Measurements from ENCODE around the gene MYO5B. TPM values are rescaled to one million over a fixed set of nuclear protein-coding genes. Genes with fewer than 3 reads are reported as not detected.

The MYO5B gene
- polyA plus RNA-seq, 6 donors from 2014 or later: 0.44 TPM; not detected in 5

- Mint-ChIP-seq H3K36me3 (no peaks in the 10 kb centered on the region), H3K27me3 (peaks cover 31 to 56% (median 38%) of the 10 kb centered on the region in 3 donors), H3K4me3 (no peak overlapping the region), H3K4me1 (no peaks in the 10 kb centered on the region), H3K27ac (no peak overlapping the region), H3K9me3 (peaks cover 0 to 2% (median 0%) of the 10 kb centered on the region in 7 donors)
- DNase-seq (no peak), ATAC-seq (ENCODE audit: low read depth in 2 of 2) (no peak)
Observed at GRCh38 chr18:50181590-50181989, 13.4 kb downstream of the MYO5B start.

DNA sequence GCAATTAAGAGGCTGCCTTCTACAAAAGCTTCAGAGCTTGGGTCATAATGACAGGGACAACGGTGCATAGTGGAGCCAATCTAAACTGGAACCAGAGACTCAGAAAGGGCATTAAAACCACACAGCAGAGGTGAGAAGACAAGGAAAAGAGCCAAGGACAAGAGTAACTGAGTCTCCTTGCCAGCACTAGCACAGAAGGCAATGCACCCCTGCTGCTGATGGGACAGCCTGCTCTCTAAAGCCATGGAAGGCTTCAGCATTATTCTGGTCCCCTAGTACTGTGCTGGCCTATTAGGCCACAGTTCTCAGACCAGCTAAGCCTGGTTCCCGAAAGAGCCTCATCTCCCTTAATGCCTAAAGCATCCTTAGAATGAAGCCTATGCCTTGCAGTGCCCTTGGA lies 15.5 kb downstream of the MYO5B start:
- Mint-ChIP-seq H3K27me3 (peaks cover 40 to 60% (median 42%) of the 10 kb centered on the region in 3 donors), H3K9me3 (peaks cover 0 to 2% (median 0%) of the 10 kb centered on the region in 7 donors), H3K4me1 (no peaks in the 10 kb centered on the region), H3K27ac (peak overlapping the region in 1 of 6 donors; percentile 12), H3K4me3 (no peak overlapping the region), H3K36me3 (no peaks in the 10 kb centered on the region)
- DNase-seq: no peak
- ATAC-seq (ENCODE audit: low read depth in 2 of 2): no peak

GRCh38 chr18:50177294-50177992 lies 17.5 kb downstream of the MYO5B start:
- Mint-ChIP-seq H3K36me3 (no peaks in the 10 kb centered on the region), H3K27ac (no peak overlapping the region), H3K4me1 (no peaks in the 10 kb centered on the region), H3K27me3 (peaks cover 35 to 57% (median 45%) of the 10 kb centered on the region in 3 donors), H3K4me3 (no peak overlapping the region), H3K9me3 (peaks cover 0 to 8% (median 3%) of the 10 kb centered on the region in 7 donors)
- DNase-seq: no peak
- no peak for ATAC-seq (ENCODE audit: low read depth in 2 of 2)

DNA sequence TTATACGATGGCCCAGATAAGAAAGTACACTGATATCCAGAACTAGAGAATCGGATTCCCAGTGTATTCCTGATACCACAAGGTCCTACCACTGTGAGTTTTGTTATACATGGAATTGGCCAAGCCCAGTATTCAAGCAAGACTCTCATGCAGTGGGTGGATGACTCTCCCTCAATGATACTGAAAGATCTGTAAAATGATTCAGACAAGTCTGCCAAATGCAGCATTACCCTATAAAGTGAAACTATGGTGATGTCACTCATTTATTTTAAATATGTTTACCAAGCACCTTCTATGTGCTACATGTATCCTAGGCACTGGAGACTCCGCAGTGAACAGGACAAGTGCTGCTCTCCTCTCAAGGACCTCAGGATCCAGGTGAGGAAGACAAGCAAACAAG lies 22.6 kb downstream of the MYO5B start:
- ATAC-seq (ENCODE audit: low read depth in 2 of 2) (no peak), DNase-seq (no peak)
- Mint-ChIP-seq H3K4me3 (no peak overlapping the region), H3K36me3 (no peaks in the 10 kb centered on the region), H3K27ac (no peak overlapping the region), H3K4me1 (no peaks in the 10 kb centered on the region), H3K9me3 (peaks cover 0 to 9% (median 3%) of the 10 kb centered on the region in 7 donors), H3K27me3 (peaks cover 37 to 58% (median 47%) of the 10 kb centered on the region in 3 donors)

DNA sequence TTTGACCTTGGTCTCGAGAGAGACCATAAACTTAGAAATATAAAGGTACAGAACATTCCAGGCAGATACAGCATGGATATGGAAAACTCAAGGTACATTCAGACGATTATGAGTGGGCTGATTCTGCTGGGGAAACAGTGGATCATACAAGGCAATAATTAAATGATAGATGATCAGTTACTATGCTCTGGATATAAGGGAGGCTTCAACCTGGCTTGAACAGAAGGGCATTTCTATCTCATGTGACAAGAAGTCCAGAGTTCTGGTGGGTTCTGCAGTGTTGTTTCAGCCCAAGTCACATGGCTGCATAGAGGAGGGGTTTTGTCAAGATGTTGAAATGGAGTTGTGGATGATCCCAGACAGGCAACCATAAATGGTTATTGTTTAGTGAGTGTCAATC lies 23.5 kb downstream of the MYO5B start:
- no peak overlapping the region for H3K27ac Mint-ChIP-seq

GRCh38 chr18:50170004-50170403 lies 24.9 kb downstream of the MYO5B start:
- H3K36me3 Mint-ChIP-seq: no peaks in the 10 kb centered on the region
- H3K4me1 Mint-ChIP-seq: no peaks in the 10 kb centered on the region
- no peak for DNase-seq
- peaks cover 34 to 65% (median 54%) of the 10 kb centered on the region in 3 donors for H3K27me3 Mint-ChIP-seq
- H3K27ac Mint-ChIP-seq: no peak overlapping the region
- ATAC-seq (ENCODE audit: low read depth in 2 of 2): no peak
- H3K4me3 Mint-ChIP-seq: no peak overlapping the region
- H3K9me3 Mint-ChIP-seq: peaks cover 0 to 9% (median 3%) of the 10 kb centered on the region in 7 donors

More for the DNA sequence above, 23.5 kb downstream of the MYO5B start:
- Mint-ChIP-seq H3K4me3 (no peak overlapping the region), H3K9me3 (peaks cover 0 to 9% (median 3%) of the 10 kb centered on the region in 7 donors), H3K36me3 (no peaks in the 10 kb centered on the region), H3K4me1 (no peaks in the 10 kb centered on the region), H3K27me3 (peaks cover 41 to 60% (median 49%) of the 10 kb centered on the region in 3 donors)
- no peak for ATAC-seq (ENCODE audit: low read depth in 2 of 2)
- DNase-seq: no peak

DNA sequence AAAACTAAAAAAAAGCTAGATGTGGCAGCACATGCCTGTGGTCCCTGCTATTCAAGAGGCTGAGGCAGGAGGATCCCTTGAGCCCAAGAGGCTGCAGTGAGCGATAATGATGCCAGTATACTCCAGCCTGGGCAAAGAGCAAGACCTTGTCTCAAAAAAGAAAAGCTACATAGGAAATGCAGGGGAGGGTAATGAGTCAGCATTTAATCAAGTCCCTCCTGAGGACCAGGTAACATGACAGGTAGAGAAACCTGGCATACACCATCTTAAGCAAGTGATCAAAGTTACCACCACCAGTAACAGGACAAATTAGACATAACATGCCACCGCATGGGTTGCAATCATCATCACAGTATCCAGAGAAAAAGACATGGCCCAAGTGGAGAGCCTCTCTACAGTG lies 25.8 kb downstream of the MYO5B start:
- DNase-seq: no peak
- H3K27me3 Mint-ChIP-seq: peaks cover 41 to 70% (median 52%) of the 10 kb centered on the region in 3 donors
- H3K9me3 Mint-ChIP-seq: peaks cover 0 to 9% (median 3%) of the 10 kb centered on the region in 7 donors
- no peaks in the 10 kb centered on the region for H3K36me3 Mint-ChIP-seq
- H3K4me3 Mint-ChIP-seq: no peak overlapping the region
- no peak for ATAC-seq (ENCODE audit: low read depth in 2 of 2)
- no peak overlapping the region for H3K27ac Mint-ChIP-seq
- H3K4me1 Mint-ChIP-seq: no peaks in the 10 kb centered on the region

GRCh38 chr18:50167966-50168365 lies 27.0 kb downstream of the MYO5B start:
- Mint-ChIP-seq H3K27me3 (peaks cover 51 to 72% (median 52%) of the 10 kb centered on the region in 3 donors), H3K4me3 (no peak overlapping the region), H3K36me3 (no peaks in the 10 kb centered on the region), H3K4me1 (no peaks in the 10 kb centered on the region), H3K9me3 (peaks cover 0 to 5% (median 2%) of the 10 kb centered on the region in 7 donors), H3K27ac (no peak overlapping the region)
- ATAC-seq (ENCODE audit: low read depth in 2 of 2) (no peak), DNase-seq (no peak)

GRCh38 chr18:50166901-50167300 lies 28.0 kb downstream of the MYO5B start:
- H3K27ac Mint-ChIP-seq: no peak overlapping the region
- no peaks in the 10 kb centered on the region for H3K36me3 Mint-ChIP-seq
- no peak for ATAC-seq (ENCODE audit: low read depth in 2 of 2)
- no peak overlapping the region for H3K4me3 Mint-ChIP-seq
- H3K4me1 Mint-ChIP-seq: no peaks in the 10 kb centered on the region
- H3K27me3 Mint-ChIP-seq: peaks cover 49 to 70% (median 56%) of the 10 kb centered on the region in 3 donors
- no peak for DNase-seq
- H3K9me3 Mint-ChIP-seq: peaks cover 0 to 2% (median 0%) of the 10 kb centered on the region in 7 donors

DNA sequence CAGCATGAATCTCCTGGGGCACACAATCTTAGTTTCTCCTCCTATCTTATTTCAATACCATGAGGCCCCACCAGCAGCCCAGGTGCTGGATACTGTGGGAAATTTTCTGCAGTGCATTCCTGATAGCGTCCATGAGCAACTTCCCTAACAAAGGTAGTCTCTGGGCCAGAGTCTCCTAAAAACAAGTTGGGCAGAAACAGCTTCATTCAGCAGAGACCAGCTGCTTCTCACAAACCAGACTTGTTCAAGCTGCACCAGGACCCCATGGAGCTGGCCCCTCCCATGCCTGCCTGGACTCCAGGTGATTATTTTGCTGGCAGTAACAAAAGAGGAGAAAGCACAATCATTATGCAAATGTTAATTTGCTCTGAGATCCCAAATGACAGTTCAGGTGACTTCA lies 31.4 kb downstream of the MYO5B start:
- Mint-ChIP-seq H3K27ac (no peak overlapping the region), H3K4me3 (no peak overlapping the region), H3K9me3 (peaks cover 0 to 2% (median 0%) of the 10 kb centered on the region in 7 donors), H3K36me3 (no peaks in the 10 kb centered on the region), H3K4me1 (no peaks in the 10 kb centered on the region), H3K27me3 (peaks cover 52 to 67% (median 64%) of the 10 kb centered on the region in 3 donors)
- no peak for ATAC-seq (ENCODE audit: low read depth in 2 of 2)
- no peak for DNase-seq

- H3K27me3 Mint-ChIP-seq: peaks cover 52 to 60% (median 59%) of the 10 kb centered on the region in 3 donors
- H3K36me3 Mint-ChIP-seq: no peaks in the 10 kb centered on the region
Observed at GRCh38 chr18:50162486-50163304, 32.3 kb downstream of the MYO5B start.

GRCh38 chr18:50161597-50162205 lies 33.2 kb downstream of the MYO5B start:
- Mint-ChIP-seq H3K4me1 (no peaks in the 10 kb centered on the region), H3K9me3 (peaks cover 0 to 5% (median under 1%) of the 10 kb centered on the region in 7 donors), H3K36me3 (no peaks in the 10 kb centered on the region), H3K4me3 (no peak overlapping the region), H3K27ac (no peak overlapping the region), H3K27me3 (peaks cover 49 to 60% (median 59%) of the 10 kb centered on the region in 3 donors)
- DNase-seq: no peak
- ATAC-seq (ENCODE audit: low read depth in 2 of 2): no peak

More at GRCh38 chr18:50162486-50163304, 32.3 kb downstream of the MYO5B start:
- H3K27ac Mint-ChIP-seq: no peak overlapping the region
- peaks cover 0 to 2% (median 0%) of the 10 kb centered on the region in 7 donors for H3K9me3 Mint-ChIP-seq
- ATAC-seq (ENCODE audit: low read depth in 2 of 2): no peak
- no peak for DNase-seq
- no peaks in the 10 kb centered on the region for H3K4me1 Mint-ChIP-seq
- H3K4me3 Mint-ChIP-seq: no peak overlapping the region

DNA sequence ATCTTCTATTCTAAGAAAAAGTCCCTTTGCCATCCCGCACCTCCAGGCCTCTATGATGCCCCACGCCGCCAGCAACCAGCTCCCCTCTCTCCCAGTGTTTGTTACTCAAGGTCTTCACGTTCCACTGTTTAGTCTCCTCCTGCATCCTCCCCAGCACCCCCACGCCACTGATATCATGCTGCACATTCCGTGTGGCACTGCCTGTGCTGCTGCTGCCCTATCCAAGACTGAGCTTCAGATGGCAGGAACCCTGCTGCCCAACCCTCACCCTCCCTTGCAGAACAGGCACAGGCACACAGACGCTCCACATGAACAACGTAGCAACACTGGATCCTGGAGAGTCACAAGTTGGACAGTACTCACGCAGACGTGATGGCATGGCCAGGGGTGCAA lies 35.3 kb downstream of the MYO5B start:
- peaks cover 48 to 50% (median 48%) of the 10 kb centered on the region in 3 donors for H3K27me3 Mint-ChIP-seq
- peaks cover 0 to 5% (median 0%) of the 10 kb centered on the region in 7 donors for H3K9me3 Mint-ChIP-seq
- H3K27ac Mint-ChIP-seq: no peak overlapping the region

More for the DNA sequence above, 35.3 kb downstream of the MYO5B start:
- Mint-ChIP-seq H3K4me1 (no peaks in the 10 kb centered on the region), H3K4me3 (no peak overlapping the region), H3K36me3 (no peaks in the 10 kb centered on the region)
- no peak for ATAC-seq (ENCODE audit: low read depth in 2 of 2)
- no peak for DNase-seq

Data from naive B cell (primary cell).